Endothelial cell of umbilical vein (primary cell): ENCODE data around the gene GAS1. TPM values are rescaled to one million over a fixed set of nuclear protein-coding genes. Genes with fewer than 3 reads are reported as not detected.

ENCODE experiments used
- BruUV-seq: library from RNA; stranded (reverse); fragments of 400-500 nt; replicated peaks from 2 replicates; lab custom pipeline; 2021; lab: Mats Ljungman, UMichigan
- CTCF ChIA-PET: fragments of 300-600, 350-600 bp; sonication (Branson Sonifier 250); formaldehyde crosslinking; loops from one replicate; lab custom pipeline; 2021; ENCODE audit warnings: antibody characterized with exemption, inconsistent platforms; lab: Charles Lee
- POLR2A ChIA-PET: fragments of 300-600, 350-600 bp; sonication (Branson Sonifier 250); formaldehyde crosslinking; loops from one replicate; lab custom pipeline; 2021; ENCODE audit warnings: antibody characterized with exemption, inconsistent platforms; lab: Charles Lee
- DNase-seq: peaks from one replicate; pipeline ENCODE4 v3.0.0-alpha.2; 2011; ENCODE audit warnings: low read depth, low spot score
- FAIRE-seq: peaks from 2 replicates; lab custom pipeline; 2011; peaks lifted over from hg19 to GRCh38; lab: Jason Lieb, UNC
- H2AFZ ChIP-seq: 2 replicates; pipeline ENCODE4 v1.6.0; 2012; ENCODE audit warnings: low read depth, low read length, control low read depth, inconsistent platforms
- H3K27ac ChIP-seq: 2 replicates; pipeline ENCODE4 v1.5.1; 2011; ENCODE audit warnings: low read depth, mild to moderate bottlenecking, control low read depth, low read length, moderate library complexity; ENCODE audit not compliant: insufficient read depth
- H3K27me3 ChIP-seq, 2 experiments: 2 replicates each; pipeline versions ENCODE4 v1.6.0 to v1.6.1; 2011; ENCODE audit warnings: low read length in 2 of 2, mixed read lengths in 1 of 2; ENCODE audit not compliant: control insufficient read depth in 2 of 2, insufficient read depth in 2 of 2
- H3K36me3 ChIP-seq, 2 experiments: 2 replicates in 1 of 2; 3 replicates in 1 of 2; pipeline ENCODE4 v1.5.1; 2011; ENCODE audit warnings: low read length in 2 of 2, mild to moderate bottlenecking in 1 of 2, moderate library complexity in 1 of 2; ENCODE audit not compliant: control insufficient read depth in 2 of 2, insufficient read depth in 2 of 2; ENCODE audit errors: extremely low read depth in 1 of 2
- H3K4me1 ChIP-seq: 3 replicates; pipeline ENCODE4 v1.5.1; 2011; ENCODE audit warnings: mild to moderate bottlenecking, low read length; ENCODE audit not compliant: control insufficient read depth, insufficient read depth; ENCODE audit errors: extremely low read depth
- H3K4me2 ChIP-seq: 2 replicates; pipeline ENCODE4 v1.6.1; 2011; ENCODE audit warnings: low read length, control low read depth, mixed read lengths; ENCODE audit not compliant: insufficient read depth
- H3K4me3 ChIP-seq, 3 experiments: fragments of 200-600 bp in 1 of 3; sonication (generic), shearing (Covaris generic) in 1 of 3; replicated peaks in 1 of 3; 2 replicates each; pipeline ENCODE4 v1.5.1; 2011 to 2016; ENCODE audit warnings: control low read depth in 3 of 3, low read length in 3 of 3, mild to moderate bottlenecking in 2 of 3, inconsistent platforms in 1 of 3, low read depth in 1 of 3, moderate library complexity in 1 of 3; ENCODE audit not compliant: insufficient read depth in 1 of 3
- H3K79me2 ChIP-seq: 2 replicates; pipeline ENCODE4 v1.6.0; 2012; ENCODE audit warnings: low read length, inconsistent platforms; ENCODE audit not compliant: control insufficient read depth, insufficient read depth
- H3K9ac ChIP-seq: replicated peaks from 2 replicates; pipeline ENCODE3; 2011; ENCODE audit warnings: low read length, control low read depth; ENCODE audit not compliant: insufficient read depth; ENCODE audit errors: extremely low read depth
- H3K9me1 ChIP-seq: replicated peaks from 3 replicates; pipeline ENCODE4 v1.6.0; 2011; ENCODE audit warnings: mild to moderate bottlenecking, low read length; ENCODE audit not compliant: control insufficient read depth, insufficient read depth; ENCODE audit errors: extremely low read depth
- H3K9me3 ChIP-seq: replicated peaks from 2 replicates; pipeline ENCODE4 v1.5.1; 2012; ENCODE audit warnings: low read length, inconsistent platforms; ENCODE audit not compliant: control insufficient read depth, insufficient read depth
- H4K20me1 ChIP-seq: replicated peaks from 2 replicates; pipeline ENCODE3; 2011; ENCODE audit warnings: mild to moderate bottlenecking, low read length; ENCODE audit not compliant: control insufficient read depth, insufficient read depth; ENCODE audit errors: extremely low read depth
- EZH2 ChIP-seq: IDR thresholded peaks from 2 replicates; pipeline ENCODE4 v1.6.1; 2012; ENCODE audit warnings: borderline replicate concordance, low read depth, mild to moderate bottlenecking, moderate library complexity, low read length, inconsistent platforms; ENCODE audit not compliant: severe bottlenecking
- GATA2 ChIP-seq: IDR thresholded peaks from 2 replicates; pipeline ENCODE4 v1.7.0; 2011; ENCODE audit warnings: low read depth, mild to moderate bottlenecking, moderate library complexity, mixed read lengths, low read length; ENCODE audit not compliant: insufficient read length, insufficient read depth
- JUN ChIP-seq: IDR thresholded peaks from 2 replicates; pipeline ENCODE4 v1.6.1; 2011; ENCODE audit warnings: borderline replicate concordance, low read depth; ENCODE audit not compliant: insufficient read length, insufficient read depth
- MYC ChIP-seq: IDR thresholded peaks from one replicate; pipeline ENCODE4 v1.6.1; 2011; ENCODE audit warnings: mild to moderate bottlenecking, low read depth, low read length
- POLR2A ChIP-seq: IDR thresholded peaks from 2 replicates; pipeline ENCODE4 v1.6.1; 2012; ENCODE audit warnings: low read depth, mild to moderate bottlenecking, control low read depth, low read length
- POLR2AphosphoS5 ChIP-seq: IDR thresholded peaks from 2 replicates; pipeline ENCODE4 v1.6.1; 2012; ENCODE audit warnings: low read depth, mild to moderate bottlenecking, control low read depth, low read length, moderate library complexity; ENCODE audit not compliant: insufficient read depth
- dilution Hi-C: fragments of 300-500 bp; cut with MboI; formaldehyde crosslinking; loops from one replicate; pipeline ENCODE4 v1.15.0; 2019; ENCODE audit warnings: low sequenced_read_pairs; ENCODE audit not compliant: extremely low pct_ligation_motif_present
- intact Hi-C: fragments of 100-400 bp; cut with micrococcal nuclease; formaldehyde crosslinking; loops from one replicate; pipeline ENCODE4 v1.10.0; 2022
- polyA plus RNA-seq, 4 experiments: library from polyadenylated mRNA; depleted of rRNA in 3 of 4; stranded (reverse) in 3 of 4; unstranded in 1 of 4; fragments of >200 nt; gene quantifications; 2 replicates each; pipeline versions ENCODE4 v1.2.1 to v1.2.3, GENCODE V29; 2011 to 2012; ENCODE audit warnings: missing spikeins in 1 of 4
- total RNA-seq: library from RNA; stranded (reverse); gene quantifications from 2 replicates; pipeline ENCODE4 v1.2.3, GENCODE V29; 2021
- TF ChIP-seq, protein P1 (sequence below): IDR thresholded peaks from 2 replicates; pipeline ENCODE4 v1.6.1; 2011; ENCODE audit not compliant: insufficient read depth, insufficient read length
- TF ChIP-seq, protein P2 (sequence below), 2 donors: IDR thresholded peaks; 1 replicate in 1 of 2; 2 replicates in 1 of 2; pipeline ENCODE4 v1.5.1; 2011; ENCODE audit warnings: low read length in 2 of 2, mild to moderate bottlenecking in 2 of 2, moderate library complexity in 2 of 2, control low read depth in 1 of 2, inconsistent platforms in 1 of 2, low read depth in 1 of 2; ENCODE audit not compliant: insufficient read depth in 1 of 2; ENCODE audit errors: extremely low read depth in 1 of 2

Gene GAS1
- total and polyA plus RNA-seq, 2 donors (not counting 3 experiments of a cell fraction or from before 2014, with no cell fraction given) = 0.06 to 0.15 TPM

- H3K79me2 ChIP-seq = no peaks in the 10 kb centered on the region
- DNase-seq (no peak), FAIRE-seq (no peak)
- H3K4me1 ChIP-seq = no peaks in the 10 kb centered on the region
- H3K36me3 ChIP-seq = no peaks in the 10 kb centered on the region
- H3K9ac ChIP-seq = no peak overlapping the region
- dilution Hi-C loops = no loop called here
- no peak overlapping the region for H2AFZ ChIP-seq
- POLR2A ChIA-PET = no interaction called here
- H3K4me3 ChIP-seq = no peak overlapping the region
- no peaks in the 10 kb centered on the region for H3K9me3 ChIP-seq
- no peak for TF ChIP-seq POLR2A
- no peak for TF ChIP-seq EZH2
- no peak for TF ChIP-seq MYC
- TF ChIP-seq POLR2AphosphoS5 = no peak
- no peak for TF ChIP-seq GATA2
- TF ChIP-seq, protein P1, sequence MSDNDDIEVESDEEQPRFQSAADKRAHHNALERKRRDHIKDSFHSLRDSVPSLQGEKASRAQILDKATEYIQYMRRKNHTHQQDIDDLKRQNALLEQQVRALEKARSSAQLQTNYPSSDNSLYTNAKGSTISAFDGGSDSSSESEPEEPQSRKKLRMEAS = no peak
- TF ChIP-seq JUN = no peak
- TF ChIP-seq, protein P2, sequence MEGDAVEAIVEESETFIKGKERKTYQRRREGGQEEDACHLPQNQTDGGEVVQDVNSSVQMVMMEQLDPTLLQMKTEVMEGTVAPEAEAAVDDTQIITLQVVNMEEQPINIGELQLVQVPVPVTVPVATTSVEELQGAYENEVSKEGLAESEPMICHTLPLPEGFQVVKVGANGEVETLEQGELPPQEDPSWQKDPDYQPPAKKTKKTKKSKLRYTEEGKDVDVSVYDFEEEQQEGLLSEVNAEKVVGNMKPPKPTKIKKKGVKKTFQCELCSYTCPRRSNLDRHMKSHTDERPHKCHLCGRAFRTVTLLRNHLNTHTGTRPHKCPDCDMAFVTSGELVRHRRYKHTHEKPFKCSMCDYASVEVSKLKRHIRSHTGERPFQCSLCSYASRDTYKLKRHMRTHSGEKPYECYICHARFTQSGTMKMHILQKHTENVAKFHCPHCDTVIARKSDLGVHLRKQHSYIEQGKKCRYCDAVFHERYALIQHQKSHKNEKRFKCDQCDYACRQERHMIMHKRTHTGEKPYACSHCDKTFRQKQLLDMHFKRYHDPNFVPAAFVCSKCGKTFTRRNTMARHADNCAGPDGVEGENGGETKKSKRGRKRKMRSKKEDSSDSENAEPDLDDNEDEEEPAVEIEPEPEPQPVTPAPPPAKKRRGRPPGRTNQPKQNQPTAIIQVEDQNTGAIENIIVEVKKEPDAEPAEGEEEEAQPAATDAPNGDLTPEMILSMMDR (IDR thresholded peaks at IDR 0.05; ENCODE audit: extremely low read depth in 1 of 2, insufficient read depth in 1 of 2, low read depth in 1 of 2, low read length in 2 of 2) = no peak
- H3K4me2 ChIP-seq = no peak overlapping the region
- CTCF ChIA-PET = no interaction called here
- intact Hi-C loops = loop anchor here (10.0 kb wide), 2 partner anchors 334 to 1196 kb away; partner anchors contain the start of gene AGTPBP1
- no peak overlapping the region for H3K27ac ChIP-seq
- BruUV-seq = no TSS peak
- H3K9me1 ChIP-seq = no peaks in the 10 kb centered on the region
- H4K20me1 ChIP-seq = no peaks in the 10 kb centered on the region
- peaks cover 15 to 27% of the 10 kb centered on the region in 2 experiments for H3K27me3 ChIP-seq
Measured at GRCh38 chr9:86940774-86941173, 6.5 kb downstream of the GAS1 start.
